MM.1S (cell line): ENCODE data around the gene CLDN15.

Experiments used
- EZH2 ChIP-seq: fragments of 300-600 bp; sonication (generic); optimal IDR thresholded peaks from 2 replicates; pipeline ENCODE3; 2017; ENCODE audit warnings: low read depth, mild to moderate bottlenecking, antibody characterized with exemption, low read length, mixed read lengths
- EZH2phosphoT487 ChIP-seq: fragments of 300-600 bp; sonication (generic); IDR thresholded peaks from 2 replicates; pipeline ENCODE4 v1.6.1; 2018; ENCODE audit warnings: antibody characterized with exemption, low read length
- TF ChIP-seq, protein P1 (sequence below): fragments of 300-600 bp; sonication (generic); IDR thresholded peaks from 2 replicates; pipeline ENCODE4 v1.5.1; 2016; ENCODE audit warnings: antibody characterized with exemption, low read length, mixed read lengths

DNA sequence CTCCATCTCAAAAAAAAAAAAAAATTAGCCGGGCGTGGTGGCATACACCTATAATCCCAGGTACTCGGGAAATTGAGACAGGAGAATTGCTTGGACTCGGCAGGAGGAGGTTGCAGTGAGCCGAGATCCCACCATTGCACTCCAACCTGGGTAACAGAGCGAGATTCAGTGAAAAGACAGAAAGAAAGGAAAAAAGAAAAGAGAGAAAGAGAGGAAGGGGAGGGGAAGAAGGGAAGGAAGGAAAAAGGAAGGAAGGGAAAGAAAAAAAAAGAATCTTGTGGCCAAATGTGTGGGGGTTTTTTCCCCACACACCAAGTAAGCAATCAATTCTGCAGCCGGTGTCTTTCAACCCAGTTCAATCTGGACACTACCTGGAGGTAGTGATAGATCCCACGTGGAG is 48.5 kb downstream of the CLDN15 start:
- TF ChIP-seq, protein P1, sequence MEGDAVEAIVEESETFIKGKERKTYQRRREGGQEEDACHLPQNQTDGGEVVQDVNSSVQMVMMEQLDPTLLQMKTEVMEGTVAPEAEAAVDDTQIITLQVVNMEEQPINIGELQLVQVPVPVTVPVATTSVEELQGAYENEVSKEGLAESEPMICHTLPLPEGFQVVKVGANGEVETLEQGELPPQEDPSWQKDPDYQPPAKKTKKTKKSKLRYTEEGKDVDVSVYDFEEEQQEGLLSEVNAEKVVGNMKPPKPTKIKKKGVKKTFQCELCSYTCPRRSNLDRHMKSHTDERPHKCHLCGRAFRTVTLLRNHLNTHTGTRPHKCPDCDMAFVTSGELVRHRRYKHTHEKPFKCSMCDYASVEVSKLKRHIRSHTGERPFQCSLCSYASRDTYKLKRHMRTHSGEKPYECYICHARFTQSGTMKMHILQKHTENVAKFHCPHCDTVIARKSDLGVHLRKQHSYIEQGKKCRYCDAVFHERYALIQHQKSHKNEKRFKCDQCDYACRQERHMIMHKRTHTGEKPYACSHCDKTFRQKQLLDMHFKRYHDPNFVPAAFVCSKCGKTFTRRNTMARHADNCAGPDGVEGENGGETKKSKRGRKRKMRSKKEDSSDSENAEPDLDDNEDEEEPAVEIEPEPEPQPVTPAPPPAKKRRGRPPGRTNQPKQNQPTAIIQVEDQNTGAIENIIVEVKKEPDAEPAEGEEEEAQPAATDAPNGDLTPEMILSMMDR = no peak
- TF ChIP-seq EZH2 (no peak), EZH2phosphoT487 (no peak)
